GM12873 (cell line): ENCODE measurements around the gene ACP5.

Experiments
- CTCF ChIP-seq: IDR thresholded peaks from 2 replicates; pipeline ENCODE4 v1.5.1; 2012; ENCODE audit warnings: low read depth, mild to moderate bottlenecking, moderate library complexity, low read length, control low read depth; ENCODE audit not compliant: insufficient read depth; ENCODE audit errors: missing control alignments

ACP5 gene

GRCh38 chr19:11606484-11606883 is 29.0 kb upstream of the ACP5 start:
- TF ChIP-seq CTCF = no peak

- TF ChIP-seq CTCF = no peak
Measured at GRCh38 chr19:11598746-11599145, 21.3 kb upstream of the ACP5 start.

- TF ChIP-seq CTCF = no peak
Measured at GRCh38 chr19:11598103-11598483, 20.6 kb upstream of the ACP5 start.

- peak; percentile 14 for TF ChIP-seq CTCF
Measured at GRCh38 chr19:11597202-11598102, 20.0 kb upstream of the ACP5 start, which contains the start of gene ZNF627. Gene ZNF627, plus strand, starts transcription at chr19:11597483. Its CDS starts 145 bp downstream, at chr19:11597628.

GRCh38 chr19:11596156-11596555 is 18.7 kb upstream of the ACP5 start:
- no peak for TF ChIP-seq CTCF

GRCh38 chr19:11594084-11594483 is 16.6 kb upstream of the ACP5 start:
- TF ChIP-seq CTCF = no peak

GRCh38 chr19:11587975-11588631 is 10.7 kb upstream of the ACP5 start:
- no peak for TF ChIP-seq CTCF
